NCI-H2196 (cell line): ENCODE data around the gene DAPK2.
A peak's percentile ranks its signal among the peaks of the same experiment; 100 is the strongest.
"Not testable (repeated sequence)": the region's sequence is repeated elsewhere in the genome, so short reads cannot be mapped to it uniquely, and the experiment has no call there.

ENCODE experiments used
- DNase-seq: peaks from one replicate; lab custom pipeline; 2025; ENCODE audit not compliant: unreplicated experiment; lab: John Stamatoyannopoulos, UW

DAPK2 gene

GRCh38 chr15:64046421-64047153 lies at the start of gene DAPK2:
TSS of gene DAPK2 (minus strand) at chr15:64046485. CDS start at chr15:64040261, 6,224 bp downstream.
- peak; percentile 61 for DNase-seq

GRCh38 chr15:64095431-64095794 lies 49.1 kb upstream of the DAPK2 start:
- DNase-seq: no peak

GRCh38 chr15:64093627-64094417 lies 47.5 kb upstream of the DAPK2 start, which contains the start of gene CIAO2A:
TSS of gene CIAO2A (minus strand) at chr15:64093838. CDS start at chr15:64093768, 70 bp downstream.
- peak; percentile 92 for DNase-seq

- DNase-seq: no peak
Observed at GRCh38 chr15:64092864-64093626, 46.8 kb upstream of the DAPK2 start.

- no peak for DNase-seq
Observed at GRCh38 chr15:64092075-64092820, 46.0 kb upstream of the DAPK2 start.

GRCh38 chr15:64090527-64090926 lies 44.2 kb upstream of the DAPK2 start:
- DNase-seq: no peak

GRCh38 chr15:64089543-64090280 lies 43.4 kb upstream of the DAPK2 start:
- no peak for DNase-seq

- DNase-seq: no peak
Observed at GRCh38 chr15:64082757-64083156, 36.5 kb upstream of the DAPK2 start.

GRCh38 chr15:64073496-64073895 lies 27.2 kb upstream of the DAPK2 start:
- DNase-seq: not testable (repeated sequence)

GRCh38 chr15:64072812-64073211 lies 26.5 kb upstream of the DAPK2 start:
- DNase-seq: no peak

GRCh38 chr15:64071931-64072765 lies 25.9 kb upstream of the DAPK2 start:
- no peak for DNase-seq

- DNase-seq: no peak
Observed at GRCh38 chr15:64070965-64071851, 24.9 kb upstream of the DAPK2 start.

GRCh38 chr15:64070106-64070505 lies 23.8 kb upstream of the DAPK2 start:
- no peak for DNase-seq

GRCh38 chr15:64068133-64068532 lies 21.8 kb upstream of the DAPK2 start:
- DNase-seq: no peak

- DNase-seq: peak; percentile 62
Observed at GRCh38 chr15:64067564-64068030, 21.3 kb upstream of the DAPK2 start.

GRCh38 chr15:64066451-64066850 lies 20.2 kb upstream of the DAPK2 start:
- DNase-seq: no peak

GRCh38 chr15:64060716-64061115 lies 14.4 kb upstream of the DAPK2 start:
- DNase-seq: no peak

- DNase-seq: not testable (repeated sequence)
Observed at GRCh38 chr15:64059104-64059503, 12.8 kb upstream of the DAPK2 start.
